GM12878 (cell line): ENCODE results near the gene NTN1. TPM values are rescaled to one million over a fixed set of nuclear protein-coding genes. Genes with fewer than 3 reads are reported as not detected.

ENCODE experiments used
- BCL11A ChIP-seq: IDR thresholded peaks from 2 replicates; pipeline ENCODE4 v1.6.1; 2011; ENCODE audit warnings: low read depth, low read length
- BCL3 ChIP-seq: IDR thresholded peaks from 2 replicates; pipeline ENCODE4 v1.6.1; 2011; ENCODE audit warnings: borderline replicate concordance, low read depth, mild to moderate bottlenecking, moderate library complexity, low read length; ENCODE audit not compliant: insufficient read depth, poor library complexity, severe bottlenecking
- BHLHE40 ChIP-seq, 2 experiments: fragments of 450-650 bp in 1 of 2; IDR thresholded peaks; 2 replicates each; pipeline ENCODE4 v1.6.1; 2011 to 2017; ENCODE audit warnings: low read depth in 2 of 2, borderline replicate concordance in 1 of 2, improper control_type of control experiment in 1 of 2, low read length in 1 of 2, mild to moderate bottlenecking in 1 of 2
- CREM ChIP-seq: IDR thresholded peaks from 2 replicates; pipeline ENCODE4 v1.6.1; 2014; ENCODE audit warnings: antibody characterized with exemption, low read depth
- EP300 ChIP-seq, 2 experiments: fragments of 150-350 bp in 1 of 2; IDR thresholded peaks; 2 replicates each; pipeline ENCODE4 v1.6.1; 2011 to 2012; ENCODE audit warnings: low read depth in 2 of 2, low read length in 2 of 2, borderline replicate concordance in 1 of 2, improper control_type of control experiment in 1 of 2, inconsistent platforms in 1 of 2; ENCODE audit not compliant: control insufficient read depth in 1 of 2
- ESRRA ChIP-seq: IDR thresholded peaks from 2 replicates; pipeline ENCODE4 v1.6.1; 2012; ENCODE audit warnings: mild to moderate bottlenecking, low read length, improper control_type of control experiment
- FOXM1 ChIP-seq: IDR thresholded peaks from 2 replicates; pipeline ENCODE4 v1.6.1; 2012; ENCODE audit warnings: low read depth, mild to moderate bottlenecking, inconsistent platforms, low read length, moderate library complexity
- IKZF2 ChIP-seq, 2 experiments: fragments of 450-650 bp; IDR thresholded peaks; 2 replicates each; pipeline ENCODE4 v1.6.1; 2017; ENCODE audit warnings: mild to moderate bottlenecking in 2 of 2, moderate library complexity in 2 of 2
- MTA3 ChIP-seq: IDR thresholded peaks from 2 replicates; pipeline ENCODE4 v1.6.1; 2012; ENCODE audit warnings: low read length, inconsistent platforms, borderline replicate concordance
- MYC ChIP-seq: IDR thresholded peaks from 2 replicates; pipeline ENCODE4 v1.6.1; 2011; ENCODE audit warnings: mild to moderate bottlenecking, low read length, moderate library complexity, inconsistent platforms; ENCODE audit not compliant: insufficient read depth, insufficient replicate concordance, insufficient read length, severe bottlenecking
- NKRF ChIP-seq: fragments of 450-650 bp; conservative IDR thresholded peaks from 2 replicates; pipeline ENCODE4 v1.6.1; 2017; ENCODE audit warnings: mild to moderate bottlenecking, moderate library complexity
- PAX5 ChIP-seq: IDR thresholded peaks from 2 replicates; pipeline ENCODE4 v1.6.1; 2011; ENCODE audit warnings: low read depth, low read length, borderline replicate concordance
- PML ChIP-seq: IDR thresholded peaks from 2 replicates; pipeline ENCODE4 v1.6.1; 2012; ENCODE audit warnings: low read length, inconsistent platforms
- RELA ChIP-seq: fragments of 450-650 bp; IDR thresholded peaks from 2 replicates; pipeline ENCODE4 v1.8.0; 2014; ENCODE audit warnings: borderline replicate concordance; ENCODE audit not compliant: partially characterized antibody
- SPI1 ChIP-seq: IDR thresholded peaks from 2 replicates; pipeline ENCODE4 v1.6.1; 2011; ENCODE audit warnings: low read depth, mild to moderate bottlenecking, low read length, moderate library complexity, borderline replicate concordance; ENCODE audit not compliant: insufficient read depth
- SUZ12 ChIP-seq: fragments of 200-600 bp; sonication (generic); IDR thresholded peaks from one replicate; pipeline ENCODE4 v1.6.1; 2018; ENCODE audit warnings: antibody characterized with exemption, mild to moderate bottlenecking; ENCODE audit not compliant: unreplicated experiment
- TBL1XR1 ChIP-seq: IDR thresholded peaks from 2 replicates; pipeline ENCODE4 v1.6.1; 2012; ENCODE audit warnings: low read depth, low read length, improper control_type of control experiment
- USF1 ChIP-seq: IDR thresholded peaks from 2 replicates; pipeline ENCODE4 v1.6.1; 2011; ENCODE audit warnings: borderline replicate concordance, low read depth, mild to moderate bottlenecking, moderate library complexity, mixed read lengths, low read length; ENCODE audit not compliant: insufficient read depth; ENCODE audit errors: extremely low read length
- YBX1 ChIP-seq: fragments of 450-650 bp; IDR thresholded peaks from 2 replicates; pipeline ENCODE4 v1.6.1; 2016; ENCODE audit warnings: antibody characterized with exemption
- ZBED1 ChIP-seq: IDR thresholded peaks from 2 replicates; pipeline ENCODE4 v1.6.1; 2016; ENCODE audit warnings: borderline replicate concordance
- ZBTB11 ChIP-seq: fragments of 450-650 bp; formaldehyde crosslinking; IDR thresholded peaks from 2 replicates; pipeline ENCODE4 v1.5.0; 2022; ENCODE audit warnings: mild to moderate bottlenecking, missing genetic modification characterization
- polyA plus RNA-seq, 11 experiments: library from polyadenylated mRNA; depleted of rRNA in 4 of 11; unstranded in 6 of 11; stranded (reverse) in 5 of 11; fragments of >200 nt; fragmentation: Nextera tagmentation in 4 of 11; fragmentation: Illumina TruSeq in 1 of 11; extraction: Ambion mirVana in 4 of 11; extraction: Trizol in 1 of 11; gene quantifications; 1 replicate in 1 of 11; 2 replicates in 10 of 11; pipeline versions ENCODE4 v1.2.1 to v1.2.3, GENCODE V29; 2011 to 2016; ENCODE audit warnings: inconsistent platforms in 2 of 11, missing spikeins in 2 of 11, low read depth in 1 of 11
- total RNA-seq, 4 experiments: library from RNA; depleted of rRNA in 3 of 4; stranded (reverse); fragments of >200 nt in 3 of 4; fragmentation: Illumina TruSeq in 1 of 4; extraction: Trizol in 1 of 4; gene quantifications; 2 replicates each; pipeline versions ENCODE4 v1.2.1 to v1.2.3, GENCODE V29; 2013 to 2021

Gene NTN1
- total and polyA plus RNA-seq, 10 of the 15 experiments (the other 5 are each of a cell fraction or from before 2014, with no cell fraction given) = 0.02 to 0.89 (median 0.35) TPM

GRCh38 chr17:8985054-8985701 lies 36.1 kb upstream of the NTN1 start (continued):
- TF ChIP-seq ZBTB11 (no peak), IKZF2 (IDR thresholded peaks at IDR 0.05) (peak; percentile 81 to 82; a peak in 3 of 4 replicates), FOXM1 (peak; percentile 91), BCL11A (0 out of 2 replicates have a peak, but pooled peaks have one; percentile 50), SUZ12 (no peak), ESRRA (0 out of 2 replicates have a peak, but pooled peaks have one; percentile 72), TBL1XR1 (0 out of 2 replicates have a peak, but pooled peaks have one; percentile 73), BHLHE40 (IDR thresholded peaks at IDR 0.05; ENCODE audit: borderline replicate concordance in 1 of 2, low read depth in 2 of 2, low read length in 1 of 2) (peak; percentile 80 to 83), ZBED1 (peak; percentile 60; the same call in 1 of the 2 replicates), EP300 (IDR thresholded peaks at IDR 0.05; ENCODE audit: borderline replicate concordance in 1 of 2, control insufficient read depth in 1 of 2, low read depth in 2 of 2, low read length in 2 of 2) (peak in 1 of 2 experiments; percentile 21; a peak in 1 of 4 replicates), NKRF (no peak), MTA3 (no peak), SPI1 (peak; percentile 90), CREM (peak; percentile 46; the same call in 1 of the 2 replicates), YBX1 (no peak), PML (0 out of 2 replicates have a peak, but pooled peaks have one; percentile 56), MYC (no peak), BCL3 (peak; percentile 18), PAX5 (0 out of 2 replicates have a peak, but pooled peaks have one; percentile 31), USF1 (peak; percentile 32), RELA (peak; percentile 96)
